ENCODE results near the gene HSPA1B. TPM values are rescaled to one million over a fixed set of nuclear protein-coding genes. Genes with fewer than 3 reads are reported as not detected.

The HSPA1B gene
- total and polyA plus RNA-seq, 12 donors, result 16.9 to 258 (median 153) TPM

DNA sequence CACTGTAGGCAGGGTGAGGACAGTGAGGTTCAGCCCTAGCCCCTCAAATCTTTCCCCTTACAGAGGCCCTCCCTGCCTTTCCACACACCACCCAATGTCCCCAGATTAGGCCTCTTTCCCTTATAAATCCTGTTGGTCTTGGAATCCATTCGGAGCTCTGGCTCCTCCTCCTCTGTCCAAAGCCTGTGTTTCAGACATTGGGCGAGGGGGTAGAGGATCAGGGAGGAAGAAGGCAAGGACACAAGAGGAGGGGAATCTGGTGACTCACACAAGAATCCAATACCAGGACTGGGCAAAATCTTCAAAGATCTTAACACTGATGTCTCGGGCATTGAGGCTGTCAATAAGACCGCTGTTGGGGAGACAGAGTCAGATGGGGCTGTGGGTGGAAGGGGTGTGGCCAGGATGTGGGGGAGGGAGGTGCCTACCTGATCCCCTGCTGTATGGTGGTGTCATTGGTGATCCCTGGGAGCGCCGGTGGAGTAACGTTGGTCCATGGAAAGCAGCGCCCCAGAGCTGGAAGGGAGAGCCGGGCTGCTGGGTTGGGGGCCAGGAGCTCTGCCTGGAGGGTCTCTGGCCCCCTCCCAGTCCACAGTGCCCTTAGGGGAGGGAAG is 43.6 kb downstream of the HSPA1B start:
- H3K4me1 ChIP-seq, result no peaks in the 10 kb centered on the region
- intact Hi-C loops (cut with DNase I), result no loop called here
- no peaks in the 10 kb centered on the region for H3K36me3 ChIP-seq
- H3K27ac ChIP-seq, result no peak overlapping the region
- WGBS, 2 donors, result 52 to 56% methylated on average over 9 of the region's 9 CpGs
- ATAC-seq (no peak), DNase-seq (no peak)
- H3K9me3 ChIP-seq, result no peaks in the 10 kb centered on the region
- H3K4me3 ChIP-seq, result no peak overlapping the region
- no peaks in the 10 kb centered on the region for H3K27me3 ChIP-seq
- TF ChIP-seq, protein P1, sequence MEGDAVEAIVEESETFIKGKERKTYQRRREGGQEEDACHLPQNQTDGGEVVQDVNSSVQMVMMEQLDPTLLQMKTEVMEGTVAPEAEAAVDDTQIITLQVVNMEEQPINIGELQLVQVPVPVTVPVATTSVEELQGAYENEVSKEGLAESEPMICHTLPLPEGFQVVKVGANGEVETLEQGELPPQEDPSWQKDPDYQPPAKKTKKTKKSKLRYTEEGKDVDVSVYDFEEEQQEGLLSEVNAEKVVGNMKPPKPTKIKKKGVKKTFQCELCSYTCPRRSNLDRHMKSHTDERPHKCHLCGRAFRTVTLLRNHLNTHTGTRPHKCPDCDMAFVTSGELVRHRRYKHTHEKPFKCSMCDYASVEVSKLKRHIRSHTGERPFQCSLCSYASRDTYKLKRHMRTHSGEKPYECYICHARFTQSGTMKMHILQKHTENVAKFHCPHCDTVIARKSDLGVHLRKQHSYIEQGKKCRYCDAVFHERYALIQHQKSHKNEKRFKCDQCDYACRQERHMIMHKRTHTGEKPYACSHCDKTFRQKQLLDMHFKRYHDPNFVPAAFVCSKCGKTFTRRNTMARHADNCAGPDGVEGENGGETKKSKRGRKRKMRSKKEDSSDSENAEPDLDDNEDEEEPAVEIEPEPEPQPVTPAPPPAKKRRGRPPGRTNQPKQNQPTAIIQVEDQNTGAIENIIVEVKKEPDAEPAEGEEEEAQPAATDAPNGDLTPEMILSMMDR (IDR thresholded peaks at IDR 0.05), result no peak

DNA sequence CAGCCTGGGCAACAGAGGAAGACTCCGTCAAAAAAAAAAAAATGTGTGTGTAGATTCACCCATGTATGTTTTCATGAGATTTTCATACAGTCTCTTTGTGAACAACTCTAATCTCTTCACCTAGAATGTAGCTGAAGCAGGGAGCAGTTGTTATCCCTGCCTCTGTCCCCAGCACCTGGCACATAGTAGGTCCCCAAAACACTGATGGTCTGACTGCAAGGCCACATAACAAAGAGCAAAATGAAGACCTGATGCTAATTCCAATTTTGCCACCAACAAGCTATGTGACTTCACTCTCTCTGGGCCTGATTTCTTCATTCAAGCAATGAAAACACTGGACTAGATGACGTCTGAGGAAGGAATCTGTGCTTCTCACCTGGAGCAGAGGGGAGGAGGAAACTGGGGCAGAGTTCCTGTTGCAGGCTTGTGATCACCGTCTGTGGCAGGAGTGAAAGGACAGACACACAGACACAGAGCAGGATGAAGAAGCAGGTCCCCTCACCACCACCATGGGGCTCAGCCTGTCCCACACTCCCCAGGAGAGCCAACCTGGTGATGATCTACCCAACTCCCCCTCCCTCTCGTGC is 46.6 kb downstream of the HSPA1B start:
- Histone ChIP-seq H3K27me3 (no peaks in the 10 kb centered on the region), H3K27ac (no peak overlapping the region), H3K4me3 (no peak overlapping the region), H3K36me3 (no peaks in the 10 kb centered on the region), H3K9me3 (no peaks in the 10 kb centered on the region), H3K4me1 (no peaks in the 10 kb centered on the region)
- ATAC-seq (no peak), DNase-seq (no peak)
- 64 to 66% methylated on average over 4 of the region's 4 CpGs for WGBS, 2 donors
- intact Hi-C loops (cut with DNase I), result no loop called here
- TF ChIP-seq, protein P1 (IDR thresholded peaks at IDR 0.05), result no peak

DNA sequence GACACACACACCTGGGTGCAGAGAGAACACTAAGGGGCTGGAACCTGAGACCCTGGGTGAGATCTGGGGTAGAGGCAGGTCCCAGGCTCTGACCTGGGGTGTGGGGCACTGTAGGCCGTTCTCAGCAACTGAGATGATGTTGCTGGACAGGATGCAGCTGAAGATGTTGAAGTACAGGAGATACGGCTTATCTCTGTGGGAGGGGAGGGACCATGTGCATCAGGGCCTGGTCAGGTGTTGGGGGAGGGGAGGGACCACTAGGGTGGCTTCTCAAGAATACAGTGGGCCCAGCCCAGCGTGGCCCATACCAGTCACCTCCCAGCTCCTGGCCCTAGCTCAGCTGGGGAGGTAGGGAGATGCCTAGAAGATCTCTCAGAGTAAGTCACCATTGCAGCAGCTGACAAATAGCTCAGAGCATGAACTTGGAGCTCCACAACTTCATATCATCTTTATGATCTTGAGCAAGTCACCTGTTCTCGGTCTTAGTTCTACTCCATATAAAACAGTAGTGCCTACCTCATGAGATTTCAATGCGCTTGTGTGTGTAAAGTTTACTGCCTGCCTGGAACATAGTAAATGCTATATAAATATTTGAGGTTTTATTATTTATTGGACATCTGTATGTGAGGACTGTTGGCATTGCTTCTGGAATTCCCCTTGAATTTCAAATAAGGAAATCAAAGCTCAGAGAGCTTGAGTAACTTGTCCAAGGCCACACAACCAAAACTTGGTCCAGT is 47.5 kb downstream of the HSPA1B start:
- Histone ChIP-seq H3K4me1 (no peaks in the 10 kb centered on the region), H3K4me3 (no peak overlapping the region), H3K9me3 (no peaks in the 10 kb centered on the region), H3K27ac (no peak overlapping the region), H3K36me3 (peaks cover 0 to 7% (median 5%) of the 10 kb centered on the region in 9 donors), H3K27me3 (no peaks in the 10 kb centered on the region)
- intact Hi-C loops (cut with DNase I), result no loop called here
- WGBS, 2 donors, result 68 to 77% methylated on average over 5 of the region's 5 CpGs
- ATAC-seq, result no peak
- DNase-seq, result no peak
- TF ChIP-seq, protein P1 (IDR thresholded peaks at IDR 0.05), result no peak

DNA sequence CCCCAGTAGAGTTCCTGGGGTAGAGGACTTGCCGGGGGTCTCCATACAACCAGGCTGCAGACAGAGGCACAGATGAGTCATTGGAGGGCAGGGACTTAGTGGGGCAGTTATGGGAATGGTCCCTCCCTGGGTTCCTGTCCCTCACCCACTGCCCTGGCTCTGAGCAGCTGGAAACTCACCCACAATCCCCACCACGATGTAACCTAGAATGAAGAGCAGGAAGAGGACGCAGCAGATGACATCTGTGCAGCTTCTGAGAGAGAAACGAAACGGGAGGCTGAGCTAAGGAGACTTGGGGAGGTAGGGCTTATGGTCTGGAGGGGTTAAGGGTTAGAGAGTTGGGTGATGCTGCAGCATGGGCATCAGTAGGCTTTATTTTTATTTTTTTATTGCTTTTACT is 48.3 kb downstream of the HSPA1B start:
- intact Hi-C loops (cut with DNase I), result no loop called here
- Histone ChIP-seq H3K4me1 (no peaks in the 10 kb centered on the region), H3K36me3 (peaks cover 0 to 16% (median 13%) of the 10 kb centered on the region in 9 donors), H3K4me3 (no peak overlapping the region), H3K9me3 (no peaks in the 10 kb centered on the region), H3K27me3 (no peaks in the 10 kb centered on the region), H3K27ac (no peak overlapping the region)
- 63 to 73% methylated on average over 5 of the region's 5 CpGs for WGBS, 2 donors
- ATAC-seq (no peak), DNase-seq (no peak)
- TF ChIP-seq, protein P1 (IDR thresholded peaks at IDR 0.05), result no peak
